ENCODE data around the gene MAPT.

GRCh38 chr17:45900723-45901415 is 6.5 kb downstream of the MAPT start:
- TF ChIP-seq USF2 (IDR thresholded peaks at IDR 0.05; ENCODE audit: low read depth, low read length) (no peak), USF2 (CRISPR knock-in tag; IDR thresholded peaks at IDR 0.05; ENCODE audit: borderline replicate concordance) (no peak), TCF7L2 (IDR thresholded peaks at IDR 0.05; ENCODE audit: low read depth, low read length) (no peak), JUND (CRISPR knock-in tag; IDR thresholded peaks at IDR 0.05) (no peak), NFKB2 (CRISPR knock-in tag; IDR thresholded peaks at IDR 0.05; ENCODE audit: borderline replicate concordance) (no peak), U2AF1 (optimal IDR thresholded peaks at IDR 0.05; ENCODE audit: low read depth, low read length) (no peak), ZNF7 (CRISPR knock-in tag; IDR thresholded peaks at IDR 0.05) (no peak), ZNF318 (CRISPR knock-in tag; IDR thresholded peaks at IDR 0.05) (no peak), ZNF776 (CRISPR knock-in tag; IDR thresholded peaks at IDR 0.05) (no peak), TARDBP (CRISPR knock-in tag; IDR thresholded peaks at IDR 0.05) (no peak), TEAD3 (CRISPR knock-in tag; optimal IDR thresholded peaks at IDR 0.05; ENCODE audit: borderline replicate concordance) (no peak), JUN (CRISPR knock-in tag; IDR thresholded peaks at IDR 0.05) (no peak), MAFG (CRISPR knock-in tag; IDR thresholded peaks at IDR 0.05) (no peak), CTCF (CRISPR knock-in tag; IDR thresholded peaks at IDR 0.05) (no peak), RFX5 (IDR thresholded peaks at IDR 0.05; ENCODE audit: low read depth, low read length) (no peak)

All from HepG2 (cell line).